ENCODE measurements around the gene CISTR. TPM values are rescaled to one million over a fixed set of nuclear protein-coding genes. Genes with fewer than 3 reads are reported as not detected.
"Not testable (repeated sequence)": the region's sequence is repeated elsewhere in the genome, so short reads cannot be mapped to it uniquely, and the experiment has no call there.

CISTR gene
- total RNA-seq, 1 donor from 2014 or later, result 1.7 TPM

DNA sequence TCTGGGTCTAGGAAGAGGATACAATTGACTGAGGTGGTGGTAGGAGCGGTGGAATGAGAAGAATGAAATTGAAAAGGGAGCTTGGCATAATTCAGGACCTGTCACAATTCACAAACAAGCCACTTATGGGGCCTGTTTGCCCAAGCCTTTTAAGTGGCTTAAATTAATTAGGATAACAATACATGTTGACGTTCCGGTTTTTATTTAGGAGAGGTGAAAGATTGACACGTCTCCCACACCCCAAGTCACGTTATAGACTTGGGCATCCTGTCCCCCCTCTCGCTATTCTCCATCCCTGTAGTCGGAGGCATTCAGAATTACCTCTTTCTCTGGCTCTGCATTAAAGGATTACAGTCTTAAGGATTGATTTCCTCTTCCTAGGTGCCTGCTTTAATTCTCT lies 23.6 kb downstream of the CISTR start:
- intact Hi-C loops (cut with DNase I), result no loop called here
- DNase-seq (ENCODE audit: missing footprints) (no peak), ATAC-seq (no peak)

- intact Hi-C loops (cut with DNase I), result no loop called here
- ATAC-seq, result peak; percentile 100
- DNase-seq (ENCODE audit: missing footprints), result peak; percentile 99
These were observed 24.3 kb downstream of the CISTR start, which contains the start of gene CALCOCO1 for GRCh38 chr12:53727310-53728041. Gene CALCOCO1, minus strand, starts transcription at chr12:53727452. Its CDS starts 2,210 bp downstream, at chr12:53725242.

DNA sequence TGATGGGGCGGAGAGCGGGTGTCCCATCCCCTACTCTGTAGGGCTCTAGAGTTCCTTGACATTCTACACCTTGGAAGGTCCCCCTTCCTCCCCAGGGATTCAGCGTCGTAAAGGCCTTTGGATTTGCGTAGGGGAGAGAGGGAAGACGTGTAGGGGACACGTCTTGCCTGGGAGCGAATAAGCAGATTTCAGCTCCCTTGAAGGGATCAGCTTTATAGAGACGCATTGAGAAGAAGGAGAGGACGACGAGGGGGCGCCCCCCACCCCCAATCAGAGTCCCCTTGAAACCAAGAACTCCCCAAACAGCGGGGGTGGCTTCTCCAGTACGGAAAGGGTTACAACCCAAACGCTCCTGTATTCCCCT lies 24.9 kb downstream of the CISTR start:
- ATAC-seq, result no peak
- no peak for DNase-seq (ENCODE audit: missing footprints)
- intact Hi-C loops (cut with DNase I), result no loop called here

- intact Hi-C loops (cut with DNase I), result no loop called here
- no peak for ATAC-seq
- no peak for DNase-seq (ENCODE audit: missing footprints)
These were observed 25.4 kb downstream of the CISTR start for GRCh38 chr12:53726341-53726740.

GRCh38 chr12:53725824-53726223 lies 26.0 kb downstream of the CISTR start:
- ATAC-seq, result no peak
- intact Hi-C loops (cut with DNase I), result no loop called here

DNA sequence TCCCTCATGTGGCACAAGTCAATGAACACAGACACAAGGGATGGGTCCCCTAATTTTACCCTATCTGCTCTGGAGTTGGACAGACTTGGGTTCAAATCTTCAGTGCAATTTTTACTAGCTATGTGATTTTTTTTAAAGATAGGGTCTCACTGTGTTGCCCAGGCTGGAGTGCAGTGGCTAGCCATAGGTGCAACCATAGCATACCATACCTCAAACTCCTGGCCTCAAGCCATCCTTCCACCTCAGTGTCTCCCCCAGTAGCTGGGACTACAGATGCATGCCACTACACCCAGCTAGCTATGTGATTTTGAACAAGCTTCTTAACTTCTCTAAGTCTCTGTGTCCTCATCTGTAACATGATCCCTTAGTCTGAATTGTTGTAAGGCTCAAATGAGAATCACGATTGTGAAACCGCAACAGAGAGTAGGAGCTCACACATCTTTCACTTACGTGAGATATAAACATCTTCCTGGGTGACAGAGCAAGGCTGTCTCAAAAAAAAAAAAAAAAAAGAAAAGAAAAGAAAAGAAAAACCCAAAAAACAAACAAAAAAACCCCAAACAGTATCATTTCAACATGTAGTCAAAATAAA lies 29.2 kb downstream of the CISTR start:
- ATAC-seq, result no peak
- no peak for DNase-seq (ENCODE audit: missing footprints)
- intact Hi-C loops (cut with DNase I), result no loop called here

More at GRCh38 chr12:53725824-53726223, 26.0 kb downstream of the CISTR start:
- DNase-seq (ENCODE audit: missing footprints), result no peak

DNA sequence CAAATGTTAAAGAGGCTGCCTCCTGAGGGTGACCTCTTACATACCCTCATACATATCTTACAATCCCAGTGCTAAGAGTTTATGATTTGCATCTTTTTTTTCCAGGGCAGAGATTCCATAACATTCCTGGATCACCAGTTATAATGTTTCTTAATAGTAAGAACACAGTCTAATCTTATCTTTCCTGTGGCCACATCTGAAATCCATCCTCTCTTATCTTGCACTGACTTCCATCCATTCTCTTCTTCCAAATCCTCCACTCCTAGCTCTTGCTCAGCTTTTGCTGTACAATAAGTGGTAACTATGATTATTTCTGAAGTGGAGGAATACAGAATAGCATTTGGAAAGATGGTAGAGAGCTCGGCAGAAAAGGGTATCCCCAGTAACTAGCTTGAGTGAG lies 30.8 kb downstream of the CISTR start:
- no peak for ATAC-seq
- DNase-seq (ENCODE audit: missing footprints), result no peak
- intact Hi-C loops (cut with DNase I), result no loop called here

GRCh38 chr12:53719649-53720048 lies 32.1 kb downstream of the CISTR start:
- ATAC-seq (no peak), DNase-seq (ENCODE audit: missing footprints) (no peak)
- intact Hi-C loops (cut with DNase I), result no loop called here

GRCh38 chr12:53718567-53718966 lies 33.2 kb downstream of the CISTR start:
- ATAC-seq; DNase-seq (ENCODE audit: missing footprints); intact Hi-C loops (cut with DNase I): not testable (repeated sequence)

GRCh38 chr12:53717319-53717718 lies 34.5 kb downstream of the CISTR start:
- ATAC-seq (peak; percentile 83), DNase-seq (ENCODE audit: missing footprints) (no peak)
- intact Hi-C loops (cut with DNase I), result no loop called here

DNA sequence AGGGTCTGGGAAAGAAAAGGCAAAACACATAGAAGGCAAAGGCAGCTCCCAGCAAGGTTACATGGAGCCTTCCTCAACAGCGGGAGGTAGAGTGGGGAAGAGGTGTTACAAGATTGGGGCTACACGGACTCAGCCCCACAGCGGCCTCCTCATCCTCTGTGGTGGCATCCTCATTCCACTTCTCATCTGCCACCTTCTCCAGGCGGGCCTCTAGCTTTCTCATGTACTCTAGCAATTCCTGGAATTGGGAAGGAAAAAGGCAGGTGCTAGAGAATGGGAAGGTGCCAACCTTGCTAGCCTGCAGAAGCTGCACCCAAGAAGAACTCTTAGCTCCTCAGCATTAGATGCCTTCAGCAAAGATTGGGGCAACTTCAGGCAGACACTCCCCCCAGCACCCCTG lies 37.8 kb downstream of the CISTR start:
- intact Hi-C loops (cut with DNase I), result no loop called here
- DNase-seq (ENCODE audit: missing footprints) (no peak), ATAC-seq (no peak)

DNA sequence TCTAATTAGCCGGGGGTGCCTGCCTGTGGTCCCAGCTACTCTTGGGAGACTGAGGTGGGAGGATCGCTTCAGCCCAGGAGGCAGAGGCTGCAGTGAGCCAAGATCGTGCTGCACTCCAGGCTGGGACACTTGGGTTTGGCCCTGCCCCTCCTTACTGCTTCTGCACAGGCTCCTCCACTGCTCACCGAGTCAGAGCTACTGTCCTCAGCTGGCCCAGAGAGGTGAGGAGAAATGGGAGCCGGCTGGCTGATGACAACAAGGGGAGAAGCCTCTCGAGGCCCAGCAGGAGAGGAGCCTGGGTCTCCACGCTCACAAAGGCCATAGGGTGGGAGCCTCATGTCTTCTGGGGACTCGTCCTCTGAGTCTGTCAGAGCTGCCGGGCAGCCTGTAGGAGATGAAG lies 38.3 kb downstream of the CISTR start:
- ATAC-seq, result no peak
- intact Hi-C loops (cut with DNase I), result no loop called here
- DNase-seq (ENCODE audit: missing footprints), result no peak

DNA sequence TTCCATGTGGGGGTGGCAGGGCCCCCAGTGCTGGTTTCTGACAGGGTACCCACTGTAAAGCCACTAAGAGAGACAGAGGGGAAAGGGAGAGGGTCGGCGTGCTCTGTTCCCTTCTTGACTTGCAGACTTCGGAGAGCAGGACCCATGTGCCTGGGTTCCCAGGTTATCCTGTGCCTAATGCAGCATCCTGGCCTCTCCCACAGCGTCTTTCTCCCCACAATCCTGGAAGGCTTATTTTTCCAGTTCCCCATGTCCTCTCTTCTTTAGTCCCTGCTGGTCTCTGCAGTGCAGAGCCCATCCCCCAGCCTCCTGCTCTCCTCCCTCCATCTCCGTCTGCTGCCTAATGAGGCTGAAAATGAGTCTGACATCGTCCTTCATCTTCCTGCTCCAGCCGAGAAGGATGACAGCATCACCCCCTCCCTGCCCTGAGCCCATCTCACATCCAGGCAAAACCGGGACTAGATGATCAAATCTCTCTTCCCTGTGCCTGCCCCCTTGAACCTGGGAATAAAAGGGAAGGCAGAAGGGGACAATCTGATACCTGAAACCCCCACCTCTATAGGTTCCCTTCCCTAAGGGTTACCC lies 39.6 kb downstream of the CISTR start:
- DNase-seq (ENCODE audit: missing footprints), result no peak
- intact Hi-C loops (cut with DNase I), result no loop called here
- ATAC-seq, result no peak

- intact Hi-C loops (cut with DNase I), result no loop called here
- ATAC-seq (no peak), DNase-seq (ENCODE audit: missing footprints) (no peak)
These were observed 41.7 kb downstream of the CISTR start for GRCh38 chr12:53710091-53710490.

DNA sequence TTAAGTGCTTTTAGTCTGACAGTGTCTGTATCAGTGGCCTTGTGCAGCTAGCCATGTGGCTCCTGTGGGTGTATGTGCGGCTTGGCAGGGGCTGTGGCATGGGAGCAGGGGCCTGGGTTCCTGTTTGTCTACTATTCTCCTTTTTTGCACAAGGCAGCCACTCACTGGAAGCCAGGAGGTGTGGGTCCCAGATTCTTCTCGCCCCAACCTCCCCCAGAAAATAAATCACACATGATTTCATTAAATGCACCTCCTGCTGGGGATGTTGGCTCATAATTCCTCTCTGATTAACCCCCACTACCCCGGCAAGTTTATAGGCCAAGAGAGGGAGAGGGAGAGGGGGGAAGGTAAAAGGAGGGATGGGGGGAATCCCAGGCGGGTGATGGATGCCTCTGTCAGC lies 42.1 kb downstream of the CISTR start:
- DNase-seq (ENCODE audit: missing footprints) (no peak), ATAC-seq (no peak)
- intact Hi-C loops (cut with DNase I), result no loop called here

- intact Hi-C loops (cut with DNase I), result no loop called here
- DNase-seq (ENCODE audit: missing footprints), result no peak
- no peak for ATAC-seq
These were observed 45.7 kb downstream of the CISTR start for GRCh38 chr12:53706080-53706479.

- no peak for DNase-seq (ENCODE audit: missing footprints)
- intact Hi-C loops (cut with DNase I), result no loop called here
- no peak for ATAC-seq
These were observed 48.0 kb downstream of the CISTR start for GRCh38 chr12:53703756-53704155.

DNA sequence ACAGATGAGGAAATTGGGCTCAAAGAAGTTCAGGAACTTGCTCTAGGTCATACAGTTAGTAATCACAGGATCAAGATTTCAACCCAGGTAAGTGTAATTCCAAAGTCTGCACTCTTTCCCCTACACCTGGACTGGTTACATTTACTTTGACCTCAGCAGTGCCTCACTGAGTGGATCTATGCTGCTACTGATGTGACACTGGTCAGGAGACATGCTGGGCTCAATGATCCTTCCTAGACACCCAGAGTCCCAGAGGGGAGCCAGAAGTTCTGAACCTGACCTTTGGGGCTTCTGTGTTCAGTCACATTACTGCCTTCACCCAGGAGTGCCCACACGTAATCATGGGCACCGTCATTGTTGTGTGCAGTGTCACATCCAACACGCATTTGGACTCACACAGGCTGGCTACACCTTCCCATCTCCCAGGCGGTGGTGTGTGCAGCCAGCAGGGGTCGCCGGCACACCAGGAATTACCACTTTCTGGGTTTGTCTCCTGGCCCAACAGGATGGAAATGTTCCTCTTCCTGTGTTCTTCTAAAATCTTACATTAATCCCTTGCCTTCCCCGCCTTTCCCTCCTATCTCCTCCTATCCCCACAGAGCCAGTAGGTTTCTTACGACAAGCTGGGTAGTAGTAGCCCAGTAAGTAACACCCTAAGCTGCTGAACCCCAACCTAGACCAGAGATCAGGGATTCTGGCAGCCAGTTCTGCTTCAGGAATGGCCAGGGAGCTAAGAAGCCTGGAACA lies 50.1 kb downstream of the CISTR start:
- ATAC-seq (peak; percentile 91), DNase-seq (ENCODE audit: missing footprints) (peak; percentile 88)
- intact Hi-C loops (cut with DNase I), result loop anchor here (1.0 kb wide), 1 partner anchor 42 kb away; no protein-coding TSS in a partner anchor

GRCh38 chr12:53700567-53700966 lies 51.2 kb downstream of the CISTR start:
- intact Hi-C loops (cut with DNase I), result no loop called here
- ATAC-seq, result no peak
- no peak for DNase-seq (ENCODE audit: missing footprints)

GRCh38 chr12:53699678-53700025 lies 52.1 kb downstream of the CISTR start:
- intact Hi-C loops (cut with DNase I), result no loop called here
- DNase-seq (ENCODE audit: missing footprints) (no peak), ATAC-seq (no peak)

Data from Right ventricle myocardium inferior (tissue), 1 donor.